ENCODE measurements around the gene COA7.

The COA7 gene

GRCh38 chr1:52659851-52660596, 38.1 kb downstream of the COA7 start (continued):
- TF ChIP-seq ZFP41 (tag by site-specific recombination; IDR thresholded peaks at IDR 0.05; ENCODE audit: borderline replicate concordance), result no peak
- TF ChIP-seq ZNF501 (tag by site-specific recombination; IDR thresholded peaks at IDR 0.05), result no peak
- no peak for TF ChIP-seq ZNF121 (tag by site-specific recombination; IDR thresholded peaks at IDR 0.05)

GRCh38 chr1:52659356-52659755, 38.8 kb downstream of the COA7 start:
- H3K4me3 ChIP-seq (ENCODE audit: low read depth, low read length), result no peak overlapping the region
- H3K36me3 ChIP-seq (ENCODE audit: control insufficient read depth in 2 of 2, insufficient read depth in 1 of 2, low read length in 2 of 2), result no peaks in the 10 kb centered on the region
- TF ChIP-seq GLIS1 (tag by site-specific recombination; IDR thresholded peaks at IDR 0.05) (peak; percentile 24; the same call in 1 of the 2 replicates), ZNF335 (tag by site-specific recombination; conservative IDR thresholded peaks at IDR 0.05) (peak; percentile 64)
- TF ChIP-seq, protein P1, sequence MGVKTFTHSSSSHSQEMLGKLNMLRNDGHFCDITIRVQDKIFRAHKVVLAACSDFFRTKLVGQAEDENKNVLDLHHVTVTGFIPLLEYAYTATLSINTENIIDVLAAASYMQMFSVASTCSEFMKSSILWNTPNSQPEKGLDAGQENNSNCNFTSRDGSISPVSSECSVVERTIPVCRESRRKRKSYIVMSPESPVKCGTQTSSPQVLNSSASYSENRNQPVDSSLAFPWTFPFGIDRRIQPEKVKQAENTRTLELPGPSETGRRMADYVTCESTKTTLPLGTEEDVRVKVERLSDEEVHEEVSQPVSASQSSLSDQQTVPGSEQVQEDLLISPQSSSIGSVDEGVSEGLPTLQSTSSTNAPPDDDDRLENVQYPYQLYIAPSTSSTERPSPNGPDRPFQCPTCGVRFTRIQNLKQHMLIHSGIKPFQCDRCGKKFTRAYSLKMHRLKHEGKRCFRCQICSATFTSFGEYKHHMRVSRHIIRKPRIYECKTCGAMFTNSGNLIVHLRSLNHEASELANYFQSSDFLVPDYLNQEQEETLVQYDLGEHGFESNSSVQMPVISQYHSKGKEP (tag by site-specific recombination; IDR thresholded peaks at IDR 0.05), result no peak
- no peak overlapping the region for H3K27ac ChIP-seq (ENCODE audit: extremely low read depth, low read depth, low read length)
- H3K4me1 ChIP-seq (ENCODE audit: control insufficient read depth, insufficient read depth, low read length), result no peaks in the 10 kb centered on the region
- no peaks in the 10 kb centered on the region for H3K9me3 ChIP-seq (ENCODE audit: control insufficient read depth, insufficient read depth, low read depth, low read length)
- CTCF ChIA-PET, result no interaction called here
- POLR2A ChIA-PET, result interaction anchor here (0.5 kb wide), 1 partner anchor 208 kb away, joined by 3 read pairs; no protein-coding TSS in a partner anchor

GRCh38 chr1:52658795-52659194, 39.4 kb downstream of the COA7 start:
- no peak overlapping the region for H3K27ac ChIP-seq (ENCODE audit: extremely low read depth, low read depth, low read length)
- CTCF ChIA-PET, result interaction anchor here (0.7 kb wide), 1 partner anchor 109 kb away, joined by 4 read pairs; no protein-coding TSS in a partner anchor
- TF ChIP-seq ZNF133 (tag by site-specific recombination; IDR thresholded peaks at IDR 0.05) (no peak), ZNF280D (tag by site-specific recombination; IDR thresholded peaks at IDR 0.05) (no peak), ZBTB10 (tag by site-specific recombination; IDR thresholded peaks at IDR 0.05) (0 out of 2 replicates have a peak, but pooled peaks have one; percentile 13), ZNF169 (tag by site-specific recombination; IDR thresholded peaks at IDR 0.05) (peak; percentile 77; the same call in 1 of the 2 replicates), ZNF398 (tag by site-specific recombination; IDR thresholded peaks at IDR 0.05) (peak; percentile 72), ZNF362 (tag by site-specific recombination; IDR thresholded peaks at IDR 0.05) (0 out of 2 replicates have a peak, but pooled peaks have one; percentile 12)

More at GRCh38 chr1:52658795-52659194, 39.4 kb downstream of the COA7 start:
- Histone ChIP-seq H3K36me3 (ENCODE audit: control insufficient read depth in 2 of 2, insufficient read depth in 1 of 2, low read length in 2 of 2) (no peaks in the 10 kb centered on the region), H3K9me3 (ENCODE audit: control insufficient read depth, insufficient read depth, low read depth, low read length) (no peaks in the 10 kb centered on the region), H3K4me1 (ENCODE audit: control insufficient read depth, insufficient read depth, low read length) (no peaks in the 10 kb centered on the region), H3K4me3 (ENCODE audit: low read depth, low read length) (no peak overlapping the region)
- POLR2A ChIA-PET, result interaction anchor here (0.7 kb wide), 1 partner anchor 254 kb away, joined by 3 read pairs; the partner anchor contains the start of genes ORC1 and PRPF38A
